Left kidney (tissue), 8 donors: ENCODE data around the gene AS3MT. TPM values are rescaled to one million over a fixed set of nuclear protein-coding genes. Genes with fewer than 3 reads are reported as not detected.
"Not testable (repeated sequence)": the region's sequence is repeated elsewhere in the genome, so short reads cannot be mapped to it uniquely, and the experiment has no call there.

Source experiments
- DNase-seq: peaks from one replicate; pipeline ENCODE4 v3.0.0-alpha.2; 2013
- long read RNA-seq, 8 donors: transcript quantifications; one replicate each; lab custom pipeline, GENCODE V29; 2026
- polyA plus RNA-seq: library from polyadenylated mRNA; unstranded; fragments of 120-200 nt; gene quantifications from one replicate; pipeline ENCODE4 v1.2.1, GENCODE V29; 2013; ENCODE audit not compliant: insufficient read length

The AS3MT gene, protein sequence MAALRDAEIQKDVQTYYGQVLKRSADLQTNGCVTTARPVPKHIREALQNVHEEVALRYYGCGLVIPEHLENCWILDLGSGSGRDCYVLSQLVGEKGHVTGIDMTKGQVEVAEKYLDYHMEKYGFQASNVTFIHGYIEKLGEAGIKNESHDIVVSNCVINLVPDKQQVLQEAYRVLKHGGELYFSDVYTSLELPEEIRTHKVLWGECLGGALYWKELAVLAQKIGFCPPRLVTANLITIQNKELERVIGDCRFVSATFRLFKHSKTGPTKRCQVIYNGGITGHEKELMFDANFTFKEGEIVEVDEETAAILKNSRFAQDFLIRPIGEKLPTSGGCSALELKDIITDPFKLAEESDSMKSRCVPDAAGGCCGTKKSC
- 21.8 TPM for polyA plus RNA-seq
- long read RNA-seq, donor 1, partial matches to known transcripts = 0 of 1 reads
- long read RNA-seq, donor 1, other reads (novel, unspliced or antisense) = 0 of 1 reads
- long read RNA-seq, donor 2, partial matches to known transcripts = 0 of 2 reads
- long read RNA-seq, donor 2, other reads (novel, unspliced or antisense) = 0 of 2 reads
- long read RNA-seq, donor 3 = 0 reads
- long read RNA-seq, donor 4 = 0 reads
- long read RNA-seq, donor 5, partial matches to known transcripts = 0 of 2 reads
- long read RNA-seq, donor 5, other reads (novel, unspliced or antisense) = 0 of 2 reads
- long read RNA-seq, donor 6 = 0 reads
- long read RNA-seq, donor 7, partial matches to known transcripts = 0 of 3 reads
- long read RNA-seq, donor 7, other reads (novel, unspliced or antisense) = 0 of 3 reads
- long read RNA-seq, donor 8, partial matches to known transcripts = 8 of 8 reads
- long read RNA-seq, donor 8, other reads (novel, unspliced or antisense) = 0 of 8 reads

DNA sequence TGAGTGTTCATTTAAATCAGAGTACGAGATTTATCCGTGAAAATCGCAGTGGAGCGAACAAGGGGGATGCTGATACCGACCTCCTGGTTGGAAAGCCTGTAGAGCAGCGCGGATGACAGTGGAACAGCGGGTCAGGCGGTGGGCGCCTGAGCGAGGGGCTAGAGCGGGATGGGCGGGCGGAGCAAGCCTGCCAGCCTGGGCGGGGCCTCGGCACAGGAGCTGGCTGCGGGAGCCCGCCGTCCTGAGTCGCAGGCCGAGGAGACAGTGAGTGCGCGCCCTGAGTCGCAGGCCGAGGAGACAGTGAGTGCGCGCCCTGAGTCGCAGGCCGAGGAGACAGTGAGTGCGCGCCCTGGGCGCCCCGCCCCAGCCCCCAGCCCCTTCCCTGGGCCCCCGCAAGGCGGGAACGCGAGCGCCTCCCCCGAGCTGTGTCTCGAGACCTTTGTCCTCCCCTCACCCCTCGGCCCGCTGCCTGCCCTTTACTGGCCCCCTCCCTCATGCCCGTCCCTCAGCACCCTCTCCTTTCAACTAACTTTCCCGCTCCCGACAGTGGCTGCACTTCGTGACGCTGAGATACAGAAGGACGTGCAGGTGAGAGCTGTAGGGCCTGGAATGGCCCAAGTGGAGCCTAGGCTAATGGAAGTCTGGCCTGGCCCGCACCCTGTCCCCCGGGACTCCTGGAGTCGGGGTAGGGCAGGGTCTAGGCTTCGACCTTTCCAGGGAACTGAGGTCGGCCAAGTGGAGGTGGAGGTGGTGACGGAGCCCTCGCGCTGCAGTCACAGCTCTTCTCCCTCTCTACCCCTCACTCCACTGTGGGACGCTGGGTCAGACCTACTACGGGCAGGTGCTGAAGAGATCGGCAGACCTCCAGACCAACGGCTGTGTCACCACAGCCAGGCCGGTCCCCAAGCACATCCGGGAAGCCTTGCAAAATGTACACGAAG lies at the start of gene AS3MT:
Gene AS3MT, plus strand, starts transcription at position 213 of the 941 bp plus-strand sequence. Its CDS starts 123 bp downstream, at position 336.
- peak; percentile 59 for DNase-seq

DNA sequence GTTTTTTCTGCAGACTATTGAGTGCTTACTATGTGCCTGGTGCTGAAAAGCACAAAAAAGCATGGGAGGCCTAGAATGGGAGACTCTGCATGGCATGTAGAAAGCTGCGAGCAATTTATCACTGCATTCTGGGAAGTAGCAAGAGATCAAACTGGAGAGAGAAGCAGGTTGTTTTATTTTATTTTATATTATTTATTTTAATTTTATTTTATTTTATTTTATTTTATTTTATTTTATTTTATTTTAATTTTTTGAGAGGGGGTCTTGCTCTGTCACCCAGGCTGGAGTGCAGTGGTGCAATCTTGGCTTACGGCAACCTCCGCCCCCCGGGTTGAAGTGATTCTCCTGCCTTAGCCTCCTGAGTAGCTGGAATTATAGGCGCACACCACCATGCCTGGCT lies 49.3 kb upstream of the AS3MT start:
- not testable (repeated sequence) for DNase-seq

DNA sequence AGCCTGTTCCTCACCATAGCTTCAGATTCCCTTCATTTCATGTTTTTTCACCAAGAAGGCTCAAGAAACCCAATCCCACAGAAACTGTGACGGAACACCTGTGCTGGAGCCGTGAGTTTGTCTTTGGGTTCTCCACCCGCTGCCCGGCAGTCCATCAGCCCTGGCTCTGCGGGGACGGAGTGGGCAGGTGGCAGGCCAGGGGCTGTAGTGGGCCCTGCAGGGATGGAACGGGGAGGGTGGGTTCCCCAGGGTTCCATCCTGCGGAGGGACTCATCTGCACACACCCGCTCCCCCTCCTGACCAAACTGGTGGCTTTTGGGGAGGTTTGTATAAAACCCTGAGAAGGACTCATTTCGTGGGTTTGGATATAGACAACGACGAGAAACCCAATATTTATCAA lies 47.0 kb upstream of the AS3MT start:
- no peak for DNase-seq

DNA sequence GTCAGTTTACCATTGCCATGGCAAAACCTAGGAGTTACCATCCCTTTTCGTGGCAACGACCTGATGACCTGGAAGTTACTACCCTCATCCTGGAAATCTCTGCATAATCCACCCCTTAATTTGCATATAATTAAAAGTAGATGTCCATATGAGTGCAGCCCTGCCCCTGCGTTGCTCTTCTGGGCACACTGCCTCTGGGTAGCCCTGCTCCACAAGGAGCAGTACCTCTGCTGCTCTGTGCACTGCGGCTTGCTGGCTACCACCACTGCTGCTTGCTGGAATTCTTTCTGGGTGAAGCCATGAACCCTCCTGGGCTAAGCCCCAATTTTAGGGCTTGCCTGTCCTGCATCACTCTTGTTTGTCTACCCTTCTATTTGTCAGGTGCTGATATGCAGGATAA lies 44.6 kb upstream of the AS3MT start:
- DNase-seq = no peak

DNA sequence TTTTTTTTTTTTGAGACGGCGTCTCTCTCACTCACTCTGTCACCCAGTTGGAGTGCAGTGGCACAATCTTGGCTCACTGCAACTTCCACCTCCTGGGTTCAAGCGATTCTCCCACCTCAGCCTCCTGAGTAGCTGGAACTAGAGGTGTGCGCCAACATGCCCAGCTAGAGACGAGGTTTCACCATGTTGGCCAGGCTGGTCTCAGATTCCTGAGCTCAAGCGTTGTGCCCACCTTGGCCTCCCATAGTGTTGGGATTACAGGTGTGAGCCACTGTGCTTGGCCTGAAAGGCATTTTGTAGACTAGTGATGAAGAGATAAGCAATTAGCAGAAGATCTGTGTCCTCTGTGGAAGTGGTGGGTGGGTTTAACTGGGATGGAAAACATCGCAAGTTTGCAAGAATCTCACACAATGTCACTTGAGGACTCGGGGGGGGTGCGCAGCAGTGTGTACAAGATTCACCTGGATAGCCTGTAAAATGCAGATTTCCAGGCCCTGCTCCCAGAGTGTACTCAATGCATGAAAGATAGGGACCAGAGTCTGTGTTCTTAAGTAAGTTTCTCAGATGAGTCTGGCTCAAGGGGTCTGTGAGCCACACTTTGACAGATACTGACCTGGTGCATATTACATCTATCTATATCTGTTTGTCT lies 43.0 kb upstream of the AS3MT start:
- no peak for DNase-seq

DNA sequence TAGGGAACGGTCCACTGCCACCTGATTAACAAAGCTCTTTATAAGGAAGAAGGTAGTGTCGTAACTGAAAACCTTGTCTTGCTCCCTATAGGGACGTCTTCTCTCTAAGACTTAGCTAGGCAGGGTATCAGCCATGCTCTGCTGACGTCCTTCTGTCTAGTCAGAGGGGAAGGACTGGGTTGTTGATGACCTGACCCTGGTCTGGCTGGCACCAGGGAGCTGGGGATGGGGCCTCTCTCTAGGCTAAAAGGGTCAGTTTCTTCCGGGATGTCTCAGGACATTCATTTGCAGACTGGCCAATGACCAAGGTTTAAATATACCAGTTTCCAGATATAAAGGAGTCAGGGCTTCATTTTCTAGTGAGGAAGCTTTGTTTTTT lies 41.7 kb upstream of the AS3MT start:
- no peak for DNase-seq

DNA sequence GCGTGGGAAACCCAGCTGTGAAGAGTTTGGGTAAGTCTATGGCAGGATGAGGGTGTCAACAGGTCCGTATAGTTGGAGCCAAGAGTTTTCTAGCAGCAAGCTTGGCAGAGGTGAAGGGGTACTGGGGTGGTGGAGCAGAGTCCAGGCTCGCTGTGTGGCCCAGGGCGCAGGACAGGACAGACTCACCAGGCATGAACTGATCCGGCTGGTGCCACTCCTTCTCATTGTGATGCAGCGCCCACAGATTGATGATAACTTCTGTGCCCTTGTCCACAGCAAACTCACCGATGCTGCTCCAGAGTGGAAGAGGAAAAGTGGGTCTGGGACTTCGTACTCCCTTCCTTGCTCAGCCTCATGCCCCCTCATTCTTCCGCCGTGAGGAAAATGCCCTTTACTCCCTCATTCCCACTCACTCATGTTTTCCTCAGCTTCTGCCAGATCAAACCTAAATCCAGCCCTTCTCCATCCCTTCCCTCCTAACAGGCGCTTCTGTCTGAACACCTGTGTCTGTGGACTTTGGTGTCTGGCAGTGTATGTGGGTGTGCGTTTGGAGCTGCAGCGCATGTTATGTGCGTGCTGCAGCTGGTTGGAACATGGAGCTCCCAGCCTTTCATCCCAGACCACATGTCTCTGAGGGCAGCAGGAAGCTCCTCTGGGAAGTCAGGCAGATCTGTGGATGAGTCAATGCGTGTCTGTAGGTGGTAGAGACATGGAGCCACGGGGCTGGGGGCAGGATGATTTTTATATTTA lies 37.8 kb upstream of the AS3MT start:
- DNase-seq = no peak

DNA sequence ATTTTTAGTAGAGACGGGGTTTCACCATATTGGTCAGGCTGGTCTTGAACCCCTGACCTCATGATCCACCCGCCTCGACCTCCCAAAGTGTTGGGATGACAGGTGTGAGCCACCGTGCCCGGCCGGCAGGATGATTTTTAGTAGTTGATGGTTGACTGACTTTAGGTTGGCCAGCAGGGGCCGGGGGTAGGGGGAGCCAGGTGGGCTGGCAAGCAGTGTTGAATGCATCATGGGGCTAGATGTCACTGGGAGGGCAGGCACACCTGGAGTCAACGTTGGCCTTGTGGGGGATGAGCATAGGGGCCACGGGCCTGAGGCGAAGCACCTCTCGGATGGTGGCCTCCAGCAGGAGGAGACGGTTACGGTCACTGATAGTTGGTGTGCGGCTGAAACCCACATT lies 37.0 kb upstream of the AS3MT start:
- no peak for DNase-seq

DNA sequence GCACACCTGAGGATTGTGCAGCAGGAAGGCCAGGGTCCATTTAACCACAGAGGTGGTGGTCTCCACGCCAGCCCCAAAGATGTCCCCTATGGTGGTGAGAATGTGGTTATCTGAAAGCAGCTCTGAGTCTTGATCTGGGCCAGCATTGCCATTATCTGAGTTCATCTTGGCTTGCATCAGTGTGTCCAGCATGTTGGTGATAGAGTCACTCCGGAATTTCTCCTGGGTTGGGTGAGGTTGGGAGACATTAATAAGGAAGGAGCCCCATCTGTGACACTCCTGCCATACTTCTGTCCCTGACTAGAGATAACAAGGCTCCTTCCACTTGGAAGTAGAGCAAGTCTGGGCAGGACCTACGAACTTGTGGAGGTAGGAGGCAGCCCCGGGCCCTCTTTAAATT lies 36.3 kb upstream of the AS3MT start:
- no peak for DNase-seq

DNA sequence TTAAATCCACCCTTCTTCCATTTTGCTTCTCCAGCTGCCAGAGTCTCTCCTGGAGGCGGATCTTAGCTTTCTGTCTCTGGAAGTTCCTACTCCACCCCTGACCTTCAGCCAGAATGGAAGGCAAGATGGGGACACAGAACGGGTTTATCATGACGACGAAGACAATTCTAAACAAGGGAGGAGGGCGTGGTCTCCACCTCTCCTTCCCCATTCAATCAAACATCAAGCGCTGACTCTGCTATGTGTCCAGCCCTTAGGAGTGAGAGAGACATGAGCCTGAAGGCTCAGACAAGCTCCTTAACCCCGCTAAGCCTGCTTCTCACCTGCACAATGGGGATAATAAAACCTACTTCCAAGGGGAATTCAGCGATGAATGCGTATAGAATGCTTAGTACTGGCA lies 35.1 kb upstream of the AS3MT start:
- DNase-seq = no peak

DNA sequence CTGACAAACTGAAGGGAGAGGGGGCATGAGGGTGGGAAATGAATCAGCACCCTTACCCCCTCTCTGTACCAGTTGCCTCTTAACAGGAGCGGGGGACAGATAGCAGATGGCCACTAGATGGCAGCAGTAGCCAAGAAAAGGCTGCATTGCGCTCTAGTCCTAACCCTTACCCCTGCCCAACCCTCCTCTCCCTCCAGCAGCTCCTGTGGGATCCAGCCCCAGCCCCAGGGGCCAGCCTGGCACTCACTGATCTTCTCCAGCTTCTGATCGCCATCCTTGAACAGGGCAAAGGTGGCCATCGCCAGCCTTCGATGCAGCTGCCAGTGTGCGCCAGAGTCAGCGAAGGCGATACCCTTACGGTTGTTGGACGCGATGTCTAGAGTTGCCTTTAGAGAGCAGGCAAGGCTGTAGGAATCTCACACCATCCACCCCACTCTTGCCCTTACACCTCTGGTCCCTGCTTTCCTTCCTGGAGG lies 34.2 kb upstream of the AS3MT start:
- peak; percentile 79 for DNase-seq

DNA sequence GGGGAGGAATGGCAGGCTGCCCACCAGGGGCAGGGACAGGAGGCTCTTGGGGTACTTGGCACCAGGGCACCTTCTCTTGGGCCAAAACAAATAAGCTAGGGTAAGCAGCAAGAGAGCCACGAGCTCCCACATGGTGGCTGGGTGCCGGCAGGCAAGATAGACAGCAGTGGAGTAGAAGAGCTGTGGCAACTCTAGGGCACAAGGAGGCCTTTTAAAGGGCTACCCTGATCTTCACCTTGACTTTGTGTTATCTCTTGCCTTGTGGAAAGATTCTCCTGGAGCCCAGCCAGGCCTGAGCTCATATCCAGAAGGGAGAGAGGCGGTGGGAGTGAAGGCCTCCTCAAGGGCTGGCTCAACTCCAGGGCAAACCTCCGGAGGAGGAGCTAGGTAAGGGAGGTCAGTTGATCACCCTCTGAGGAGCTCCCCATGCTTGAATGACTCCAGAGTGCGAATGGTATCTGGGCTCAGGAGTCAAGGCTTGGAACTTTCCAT lies 32.0 kb upstream of the AS3MT start, which contains the start of gene CYP17A1:
Gene CYP17A1, minus strand, starts transcription at position 184 of the 492 bp plus-strand sequence. Its CDS starts 52 bp downstream, at position 132.
- no peak for DNase-seq

DNA sequence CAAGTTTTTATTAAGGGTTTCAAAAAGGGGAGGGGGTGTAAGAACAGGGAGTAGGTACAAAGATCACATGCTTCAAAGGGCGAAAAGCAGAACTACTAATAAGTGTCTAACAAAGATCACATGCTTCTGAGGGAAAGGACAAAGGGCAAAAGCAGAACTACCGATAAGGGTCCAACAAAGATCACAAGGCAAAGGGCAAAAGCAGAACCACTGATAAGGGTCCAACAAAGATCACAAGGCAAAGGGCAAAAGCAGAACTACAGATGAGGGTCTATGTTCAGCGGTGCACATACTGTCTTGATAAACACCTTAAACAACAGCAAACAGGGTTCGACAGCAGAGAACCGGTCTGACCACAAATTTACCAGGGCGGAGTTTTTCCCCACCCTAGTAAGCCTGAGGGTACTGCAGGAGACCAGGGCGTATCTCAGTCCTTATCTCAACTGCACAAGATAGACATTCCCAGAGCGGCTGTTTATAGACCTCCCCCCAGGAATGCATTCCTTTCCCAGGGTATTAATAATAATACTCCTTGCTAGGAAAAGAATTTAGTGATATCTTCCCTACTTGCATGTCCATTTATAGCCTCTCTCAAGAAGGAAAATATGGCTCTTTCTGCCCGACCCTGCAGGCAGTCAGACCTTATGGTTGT lies 30.9 kb upstream of the AS3MT start:
- DNase-seq = not testable (repeated sequence)

DNA sequence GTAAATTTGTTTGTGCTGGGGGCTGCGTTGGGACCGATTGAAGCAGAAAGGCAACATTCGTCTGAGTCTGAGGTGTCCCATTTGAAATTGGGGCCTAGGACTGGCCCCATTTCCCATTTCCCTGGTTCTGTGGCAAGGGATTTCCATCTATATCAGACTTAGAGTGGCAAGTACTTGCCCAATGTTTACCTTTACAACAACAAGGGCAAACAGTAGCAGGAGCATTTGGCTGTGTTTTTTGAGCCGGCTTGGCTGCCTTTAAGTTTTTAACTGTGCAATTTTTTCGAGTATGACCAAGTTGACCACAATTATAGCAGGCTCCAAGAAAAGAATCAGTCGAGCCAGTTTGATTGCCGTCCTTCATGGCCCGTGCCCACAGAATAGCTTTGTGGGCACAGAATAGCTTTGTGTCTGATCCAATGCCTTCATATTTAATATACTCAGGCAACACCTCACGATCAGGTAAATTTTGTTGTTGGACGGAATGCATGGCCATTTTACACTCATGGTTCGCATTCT lies 27.4 kb upstream of the AS3MT start:
- no peak for DNase-seq

DNA sequence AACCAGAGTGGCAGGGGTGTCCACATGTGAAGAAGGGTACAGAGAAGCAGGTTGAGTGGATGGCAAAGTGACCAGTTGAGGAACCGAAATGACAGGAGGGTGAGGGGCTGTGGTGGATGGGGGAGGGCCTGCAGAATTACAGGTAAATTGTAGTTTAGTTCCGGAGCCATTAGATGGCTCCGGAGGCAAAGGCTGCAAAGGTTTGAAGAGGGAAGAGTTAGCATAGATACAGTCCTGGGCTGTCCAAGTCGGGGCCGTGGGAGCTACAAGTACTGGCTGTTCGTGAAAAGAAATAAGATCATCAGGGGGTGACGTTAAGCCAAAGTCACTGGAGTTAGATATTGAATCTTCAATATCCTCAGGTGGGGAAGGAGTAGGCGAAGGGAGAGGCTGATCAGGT lies 26.1 kb upstream of the AS3MT start:
- not testable (repeated sequence) for DNase-seq

DNA sequence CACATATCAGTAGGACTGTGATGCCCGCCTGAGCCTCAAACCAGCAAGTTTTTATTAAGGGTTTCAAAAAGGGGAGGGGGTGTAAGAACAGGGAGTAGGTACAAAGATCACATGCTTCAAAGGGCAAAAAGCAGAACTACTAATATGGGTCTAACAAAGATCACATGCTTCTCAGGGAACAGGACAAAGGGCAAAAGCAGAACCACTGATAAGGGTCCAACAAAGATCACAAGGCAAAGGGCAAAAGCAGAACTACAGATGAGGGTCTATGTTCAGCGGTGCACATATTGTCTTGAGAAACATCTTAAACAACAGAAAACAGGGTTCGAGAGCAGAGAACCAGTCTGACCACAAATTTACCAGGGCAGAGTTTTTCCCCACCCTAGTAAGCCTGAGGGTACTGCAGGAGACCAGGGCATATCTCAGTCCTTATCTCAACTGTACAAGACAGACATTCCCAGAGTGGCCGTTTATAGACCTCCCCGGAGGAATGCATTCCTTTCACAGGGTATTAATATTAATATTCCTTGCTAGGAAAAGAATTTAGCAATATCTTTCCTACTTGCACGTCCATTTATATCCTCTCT lies 25.0 kb upstream of the AS3MT start:
- DNase-seq = not testable (repeated sequence)

DNA sequence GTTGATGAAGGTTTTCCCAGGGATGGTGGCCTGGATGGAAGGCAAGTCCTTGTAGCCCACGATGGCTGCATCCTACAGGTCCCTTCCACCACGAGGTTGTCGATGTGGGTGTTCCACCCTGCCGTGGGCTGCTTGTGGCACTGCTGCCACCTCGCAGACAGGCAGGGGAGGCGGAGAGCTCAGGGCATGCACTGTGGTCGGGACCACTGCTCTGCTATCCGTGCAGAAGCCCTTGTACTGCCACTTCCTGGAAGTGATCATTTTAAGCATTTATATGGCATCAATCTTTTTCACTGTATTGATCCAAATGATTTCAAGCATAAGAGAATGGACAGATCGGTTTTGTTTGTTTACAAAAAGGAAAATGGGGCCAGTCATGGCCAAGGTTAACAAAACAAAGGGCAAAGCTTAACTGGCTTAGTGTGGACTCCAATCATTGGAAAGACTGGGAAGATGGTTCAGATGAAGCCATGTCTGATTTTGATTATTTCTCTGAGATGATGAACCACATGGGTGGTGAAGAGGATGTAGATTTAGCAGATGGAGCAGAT lies 23.8 kb upstream of the AS3MT start:
- no peak for DNase-seq

DNA sequence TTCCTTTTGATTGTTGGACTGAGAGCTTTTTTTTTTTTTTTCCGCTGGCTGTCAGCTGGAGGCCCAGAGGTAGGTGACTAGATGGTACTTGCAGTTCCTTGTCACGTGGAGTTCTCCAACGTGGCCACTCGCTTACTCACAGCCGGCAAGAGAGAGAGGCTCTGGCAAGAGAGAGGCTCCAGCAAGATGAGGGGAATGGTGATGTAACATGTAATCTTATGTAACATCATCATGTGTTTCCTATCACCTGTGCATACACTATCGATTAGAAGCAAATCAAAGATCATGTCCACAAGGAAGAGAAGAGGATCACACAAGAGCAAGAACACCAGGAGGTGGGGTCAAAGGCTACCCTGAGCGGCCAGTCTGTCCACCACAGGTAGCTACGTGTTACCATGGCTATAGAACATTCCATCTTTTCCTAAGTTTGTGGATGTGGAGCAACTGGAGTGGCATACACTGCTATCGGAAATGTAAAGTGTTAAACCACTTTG lies 19.2 kb upstream of the AS3MT start:
- DNase-seq = no peak

DNA sequence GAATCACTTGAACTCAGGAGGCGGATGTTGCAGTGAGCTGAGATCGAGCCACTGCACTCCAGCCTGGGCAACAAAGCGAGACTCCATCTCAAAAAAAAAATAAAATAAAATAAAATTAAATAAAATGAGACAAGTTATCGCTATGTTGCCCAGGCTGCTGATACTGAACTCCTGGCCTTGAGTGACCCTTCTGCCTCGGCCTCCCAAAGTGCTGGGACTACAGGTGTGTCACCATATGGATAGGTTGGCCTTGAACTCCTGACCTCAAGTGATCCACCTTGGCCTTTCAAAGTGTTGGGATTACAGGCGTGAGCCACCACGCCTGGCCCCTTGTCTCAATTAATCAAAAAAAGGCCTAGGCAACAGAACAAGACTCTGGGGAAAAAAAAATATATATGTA lies 16.0 kb upstream of the AS3MT start:
- not testable (repeated sequence) for DNase-seq
